ENCODE results near the gene FOXJ3. TPM values are rescaled to one million over a fixed set of nuclear protein-coding genes. Genes with fewer than 3 reads are reported as not detected.
A peak's percentile ranks its signal among the peaks of the same experiment; 100 is the strongest.

FOXJ3 gene
- total and polyA plus RNA-seq, 2 of the 13 experiments (the other 11 are each of a cell fraction or from before 2014, with no cell fraction given): 16.6 to 48.5 TPM

- TF ChIP-seq MBNL3 (CRISPR knock-in tag; conservative IDR thresholded peaks at IDR 0.05) (no peak), SP1 (IDR thresholded peaks at IDR 0.05) (no peak), SP1 (CRISPR knock-in tag; IDR thresholded peaks at IDR 0.05) (no peak), SP5 (CRISPR knock-in tag; IDR thresholded peaks at IDR 0.05; ENCODE audit: borderline replicate concordance, low read depth) (peak; percentile 26; the same call in 1 of the 2 replicates), ISL2 (CRISPR knock-in tag; IDR thresholded peaks at IDR 0.05) (peak; percentile 54), DPF2 (CRISPR knock-in tag; IDR thresholded peaks at IDR 0.05; ENCODE audit: borderline replicate concordance, low read depth) (peak; percentile 62; the same call in 1 of the 2 replicates), ETV5 (CRISPR knock-in tag; IDR thresholded peaks at IDR 0.05; ENCODE audit: borderline replicate concordance) (peak; percentile 57; the same call in 1 of the 2 replicates), SOX13 (IDR thresholded peaks at IDR 0.05) (peak; percentile 45; the same call in 1 of the 2 replicates), SOX13 (CRISPR knock-in tag; conservative IDR thresholded peaks at IDR 0.05 in 1 of 2, IDR thresholded peaks at IDR 0.05 in 1 of 2) (peak in 1 of 2 experiments; percentile 92; a peak in 2 of 4 replicates), ELF3 (CRISPR knock-in tag; IDR thresholded peaks at IDR 0.05) (peak; percentile 61; the same call in 1 of the 2 replicates), ZNF253 (CRISPR knock-in tag; IDR thresholded peaks at IDR 0.05; ENCODE audit: borderline replicate concordance) (no peak), SCMH1 (CRISPR knock-in tag; IDR thresholded peaks at IDR 0.05; ENCODE audit: borderline replicate concordance) (no peak), ASH2L (IDR thresholded peaks at IDR 0.05; ENCODE audit: insufficient read length, low read depth, low read length) (peak; percentile 32), HES4 (CRISPR knock-in tag; IDR thresholded peaks at IDR 0.05; ENCODE audit: borderline replicate concordance) (no peak), HDAC2 (CRISPR knock-in tag; IDR thresholded peaks at IDR 0.05) (peak; percentile 73), POLR2A (IDR thresholded peaks at IDR 0.05; ENCODE audit: insufficient read depth in 1 of 2, low read depth in 2 of 2, low read length in 2 of 2) (no peak), CREB1 (IDR thresholded peaks at IDR 0.05) (no peak), CREB1 (CRISPR knock-in tag; IDR thresholded peaks at IDR 0.05) (peak; percentile 83), GMEB1 (CRISPR knock-in tag; IDR thresholded peaks at IDR 0.05; ENCODE audit: borderline replicate concordance) (0 out of 2 replicates have a peak, but pooled peaks have one; percentile 56), FOXO1 (CRISPR knock-in tag; IDR thresholded peaks at IDR 0.05) (peak; percentile 40; the same call in 1 of the 2 replicates), ZNF317 (CRISPR knock-in tag; IDR thresholded peaks at IDR 0.05) (0 out of 2 replicates have a peak, but pooled peaks have one; percentile 33), SSRP1 (CRISPR knock-in tag; IDR thresholded peaks at IDR 0.05) (no peak)
- TF ChIP-seq, protein P1, sequence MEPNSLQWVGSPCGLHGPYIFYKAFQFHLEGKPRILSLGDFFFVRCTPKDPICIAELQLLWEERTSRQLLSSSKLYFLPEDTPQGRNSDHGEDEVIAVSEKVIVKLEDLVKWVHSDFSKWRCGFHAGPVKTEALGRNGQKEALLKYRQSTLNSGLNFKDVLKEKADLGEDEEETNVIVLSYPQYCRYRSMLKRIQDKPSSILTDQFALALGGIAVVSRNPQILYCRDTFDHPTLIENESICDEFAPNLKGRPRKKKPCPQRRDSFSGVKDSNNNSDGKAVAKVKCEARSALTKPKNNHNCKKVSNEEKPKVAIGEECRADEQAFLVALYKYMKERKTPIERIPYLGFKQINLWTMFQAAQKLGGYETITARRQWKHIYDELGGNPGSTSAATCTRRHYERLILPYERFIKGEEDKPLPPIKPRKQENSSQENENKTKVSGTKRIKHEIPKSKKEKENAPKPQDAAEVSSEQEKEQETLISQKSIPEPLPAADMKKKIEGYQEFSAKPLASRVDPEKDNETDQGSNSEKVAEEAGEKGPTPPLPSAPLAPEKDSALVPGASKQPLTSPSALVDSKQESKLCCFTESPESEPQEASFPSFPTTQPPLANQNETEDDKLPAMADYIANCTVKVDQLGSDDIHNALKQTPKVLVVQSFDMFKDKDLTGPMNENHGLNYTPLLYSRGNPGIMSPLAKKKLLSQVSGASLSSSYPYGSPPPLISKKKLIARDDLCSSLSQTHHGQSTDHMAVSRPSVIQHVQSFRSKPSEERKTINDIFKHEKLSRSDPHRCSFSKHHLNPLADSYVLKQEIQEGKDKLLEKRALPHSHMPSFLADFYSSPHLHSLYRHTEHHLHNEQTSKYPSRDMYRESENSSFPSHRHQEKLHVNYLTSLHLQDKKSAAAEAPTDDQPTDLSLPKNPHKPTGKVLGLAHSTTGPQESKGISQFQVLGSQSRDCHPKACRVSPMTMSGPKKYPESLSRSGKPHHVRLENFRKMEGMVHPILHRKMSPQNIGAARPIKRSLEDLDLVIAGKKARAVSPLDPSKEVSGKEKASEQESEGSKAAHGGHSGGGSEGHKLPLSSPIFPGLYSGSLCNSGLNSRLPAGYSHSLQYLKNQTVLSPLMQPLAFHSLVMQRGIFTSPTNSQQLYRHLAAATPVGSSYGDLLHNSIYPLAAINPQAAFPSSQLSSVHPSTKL (CRISPR knock-in tag; IDR thresholded peaks at IDR 0.05): peak; percentile 96
- TF ChIP-seq, protein P2, sequence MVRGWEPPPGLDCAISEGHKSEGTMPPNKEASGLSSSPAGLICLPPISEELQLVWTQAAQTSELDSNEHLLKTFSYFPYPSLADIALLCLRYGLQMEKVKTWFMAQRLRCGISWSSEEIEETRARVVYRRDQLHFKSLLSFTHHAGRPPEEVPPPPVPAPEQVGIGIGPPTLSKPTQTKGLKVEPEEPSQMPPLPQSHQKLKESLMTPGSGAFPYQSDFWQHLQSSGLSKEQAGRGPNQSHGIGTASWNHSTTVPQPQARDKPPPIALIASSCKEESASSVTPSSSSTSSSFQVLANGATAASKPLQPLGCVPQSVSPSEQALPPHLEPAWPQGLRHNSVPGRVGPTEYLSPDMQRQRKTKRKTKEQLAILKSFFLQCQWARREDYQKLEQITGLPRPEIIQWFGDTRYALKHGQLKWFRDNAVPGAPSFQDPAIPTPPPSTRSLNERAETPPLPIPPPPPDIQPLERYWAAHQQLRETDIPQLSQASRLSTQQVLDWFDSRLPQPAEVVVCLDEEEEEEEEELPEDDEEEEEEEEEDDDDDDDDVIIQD (CRISPR knock-in tag; IDR thresholded peaks at IDR 0.05; ENCODE audit: low read depth): peak; percentile 49; the same call in 1 of the 2 replicates
Measured at GRCh38 chr1:42340093-42340492, 5.1 kb upstream of the FOXJ3 start (continued).
